Measurements from ENCODE around the gene DECR2.

DNA sequence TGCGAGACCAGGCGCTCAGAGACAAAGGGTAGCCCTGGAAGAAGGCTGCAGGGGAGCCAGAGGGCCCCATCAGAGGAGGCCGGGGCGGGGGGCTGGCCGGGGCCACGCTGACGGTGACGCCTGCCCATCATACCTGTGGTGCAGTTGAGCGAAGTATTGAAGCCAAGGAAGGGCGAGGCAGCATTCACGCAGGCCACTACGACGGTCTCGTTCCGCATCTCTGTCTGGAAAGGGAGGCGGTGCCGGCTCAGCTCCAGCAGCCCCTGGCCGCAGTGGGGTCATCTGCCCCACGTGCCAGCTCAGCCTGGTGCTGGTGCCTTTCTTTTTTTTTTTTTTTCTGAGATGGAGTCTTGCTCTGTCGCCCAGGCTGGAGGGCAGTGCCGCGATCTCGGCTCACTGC is 26.5 kb upstream of the DECR2 start:
- TF ChIP-seq, protein P1, sequence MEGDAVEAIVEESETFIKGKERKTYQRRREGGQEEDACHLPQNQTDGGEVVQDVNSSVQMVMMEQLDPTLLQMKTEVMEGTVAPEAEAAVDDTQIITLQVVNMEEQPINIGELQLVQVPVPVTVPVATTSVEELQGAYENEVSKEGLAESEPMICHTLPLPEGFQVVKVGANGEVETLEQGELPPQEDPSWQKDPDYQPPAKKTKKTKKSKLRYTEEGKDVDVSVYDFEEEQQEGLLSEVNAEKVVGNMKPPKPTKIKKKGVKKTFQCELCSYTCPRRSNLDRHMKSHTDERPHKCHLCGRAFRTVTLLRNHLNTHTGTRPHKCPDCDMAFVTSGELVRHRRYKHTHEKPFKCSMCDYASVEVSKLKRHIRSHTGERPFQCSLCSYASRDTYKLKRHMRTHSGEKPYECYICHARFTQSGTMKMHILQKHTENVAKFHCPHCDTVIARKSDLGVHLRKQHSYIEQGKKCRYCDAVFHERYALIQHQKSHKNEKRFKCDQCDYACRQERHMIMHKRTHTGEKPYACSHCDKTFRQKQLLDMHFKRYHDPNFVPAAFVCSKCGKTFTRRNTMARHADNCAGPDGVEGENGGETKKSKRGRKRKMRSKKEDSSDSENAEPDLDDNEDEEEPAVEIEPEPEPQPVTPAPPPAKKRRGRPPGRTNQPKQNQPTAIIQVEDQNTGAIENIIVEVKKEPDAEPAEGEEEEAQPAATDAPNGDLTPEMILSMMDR (IDR thresholded peaks at IDR 0.05): no peak
- no peak for TF ChIP-seq POLR2A (IDR thresholded peaks at IDR 0.05)
